BJ (cell line): ENCODE data around the gene CPNE4. TPM values are rescaled to one million over a fixed set of nuclear protein-coding genes. Genes with fewer than 3 reads are reported as not detected.
A peak's percentile ranks its signal among the peaks of the same experiment; 100 is the strongest.

ENCODE experiments used
- CTCF ChIA-PET: fragments of 350-600 bp; formaldehyde crosslinking; extraction: SDS; loops from one replicate; lab custom pipeline; 2021; ENCODE audit warnings: antibody characterized with exemption, inconsistent platforms; lab: Yijun Ruan, JAX
- POLR2A ChIA-PET: fragments of 300-600 bp; sonication (Branson Sonifier 250); formaldehyde crosslinking; extraction: SDS; loops from one replicate; lab custom pipeline; 2021; ENCODE audit warnings: antibody characterized with exemption; lab: Charles Lee
- DNase-seq: peaks from one replicate; pipeline ENCODE4 v3.0.0-alpha.2; 2011; ENCODE audit warnings: low read depth
- H3K27me3 ChIP-seq: 2 replicates; pipeline ENCODE4 v1.6.0; 2011; ENCODE audit warnings: low read length; ENCODE audit not compliant: control insufficient read depth, insufficient read depth
- H3K36me3 ChIP-seq: 2 replicates; pipeline ENCODE4 v1.5.1; 2011; ENCODE audit warnings: low read length; ENCODE audit not compliant: control insufficient read depth, insufficient read depth
- H3K4me3 ChIP-seq: 2 replicates; pipeline ENCODE4 v1.5.1; 2011; ENCODE audit warnings: low read depth, mild to moderate bottlenecking, control low read depth, low read length
- CTCF ChIP-seq: IDR thresholded peaks from 2 replicates; pipeline ENCODE4 v1.5.1; 2011; ENCODE audit warnings: low read depth, mild to moderate bottlenecking, control low read depth, inconsistent platforms, low read length, moderate library complexity; ENCODE audit not compliant: insufficient read depth
- polyA plus RNA-seq: library from polyadenylated mRNA; depleted of rRNA; stranded (reverse); fragments of >200 nt; gene quantifications from 2 replicates; pipeline ENCODE4 v1.2.3, GENCODE V29; 2011

The CPNE4 gene
- polyA plus RNA-seq, 1 experiment = not detected

- DNase-seq = no peak
- TF ChIP-seq CTCF = no peak
- CTCF ChIA-PET = interaction anchor here (1.1 to 1.9 kb wide), 3 partner anchors 10 to 146 kb away, joined by 3 to 13 read pairs (median 3); no protein-coding TSS in a partner anchor
- Histone ChIP-seq H3K27me3 (peaks cover 16% of the 10 kb centered on the region), H3K36me3 (no peaks in the 10 kb centered on the region), H3K4me3 (no peak overlapping the region)
- POLR2A ChIA-PET = no interaction called here
Observed at GRCh38 chr3:132033471-132033870, 1.3 kb downstream of the CPNE4 start.

- ChIA-PET POLR2A (no interaction called here), CTCF (interaction anchor here (1.0 to 1.1 kb wide), 3 partner anchors 9 to 20 kb away, joined by 3 to 4 read pairs (median 3); no protein-coding TSS in a partner anchor)
- DNase-seq = no peak
- H3K4me3 ChIP-seq = no peak overlapping the region
- TF ChIP-seq CTCF = no peak
- H3K36me3 ChIP-seq = no peaks in the 10 kb centered on the region
- peaks cover 16% of the 10 kb centered on the region for H3K27me3 ChIP-seq
Observed at GRCh38 chr3:132032959-132033358, 1.9 kb downstream of the CPNE4 start.

GRCh38 chr3:132029182-132029902 is 5.5 kb downstream of the CPNE4 start:
- ChIA-PET POLR2A (no interaction called here), CTCF (interaction anchor here (0.7 to 2.2 kb wide), 16 partner anchors 9 to 502 kb away, joined by 3 to 46 read pairs (median 3); no protein-coding TSS in a partner anchor)
- DNase-seq = no peak
- peak; percentile 96 for TF ChIP-seq CTCF
- H3K36me3 ChIP-seq = no peaks in the 10 kb centered on the region
- H3K27me3 ChIP-seq = peaks cover 13% of the 10 kb centered on the region
- no peak overlapping the region for H3K4me3 ChIP-seq

- no peak for DNase-seq
- no peak for TF ChIP-seq CTCF
- H3K4me3 ChIP-seq = no peak overlapping the region
- ChIA-PET POLR2A (no interaction called here), CTCF (interaction anchor here (1.1 to 1.3 kb wide), 2 partner anchors 10 to 228 kb away, joined by 3 read pairs; no protein-coding TSS in a partner anchor)
- H3K27me3 ChIP-seq = no peaks in the 10 kb centered on the region
- H3K36me3 ChIP-seq = no peaks in the 10 kb centered on the region
Observed at GRCh38 chr3:132022914-132023313, 11.9 kb downstream of the CPNE4 start.

- ChIA-PET CTCF (interaction anchor here (0.6 kb wide), 1 partner anchor 1014 kb away, joined by 3 read pairs; no protein-coding TSS in a partner anchor), POLR2A (no interaction called here)
- Histone ChIP-seq H3K27me3 (no peaks in the 10 kb centered on the region), H3K36me3 (no peaks in the 10 kb centered on the region), H3K4me3 (no peak overlapping the region)
- DNase-seq = no peak
- TF ChIP-seq CTCF = no peak
Observed at GRCh38 chr3:132020058-132020457, 14.8 kb downstream of the CPNE4 start.
